ENCODE measurements around the gene TBL1XR1. TPM values are rescaled to one million over a fixed set of nuclear protein-coding genes. Genes with fewer than 3 reads are reported as not detected.

The TBL1XR1 gene
- total RNA-seq, 1 donor from 2014 or later, result 57.1 TPM

GRCh38 chr3:177069514-177070329 is 127.6 kb downstream of the TBL1XR1 start:
- ATAC-seq, result no peak
- DNase-seq (ENCODE audit: low spot score), result no peak

- ATAC-seq, result no peak
- DNase-seq (ENCODE audit: low spot score), result no peak
These were observed 128.3 kb downstream of the TBL1XR1 start for GRCh38 chr3:177068967-177069366.

GRCh38 chr3:177066068-177066467 is 131.2 kb downstream of the TBL1XR1 start:
- peak; percentile 23 for ATAC-seq
- no peak for DNase-seq (ENCODE audit: low spot score)

GRCh38 chr3:177065285-177066033 is 131.8 kb downstream of the TBL1XR1 start:
- DNase-seq (ENCODE audit: low spot score) (no peak), ATAC-seq (peak; percentile 36)

- no peak for ATAC-seq
- no peak for DNase-seq (ENCODE audit: low spot score)
These were observed 135.1 kb downstream of the TBL1XR1 start for GRCh38 chr3:177062052-177062732.

GRCh38 chr3:177061369-177061768 is 135.9 kb downstream of the TBL1XR1 start:
- DNase-seq (ENCODE audit: low spot score) (no peak), ATAC-seq (no peak)

GRCh38 chr3:177060492-177060891 is 136.8 kb downstream of the TBL1XR1 start:
- ATAC-seq (no peak), DNase-seq (ENCODE audit: low spot score) (no peak)

- ATAC-seq, result peak; percentile 44
- DNase-seq (ENCODE audit: low spot score), result no peak
These were observed 138.6 kb downstream of the TBL1XR1 start for GRCh38 chr3:177058648-177059047.

GRCh38 chr3:177057768-177058167 is 139.5 kb downstream of the TBL1XR1 start:
- ATAC-seq (no peak), DNase-seq (ENCODE audit: low spot score) (no peak)

GRCh38 chr3:177056927-177057326 is 140.4 kb downstream of the TBL1XR1 start:
- ATAC-seq, result no peak
- DNase-seq (ENCODE audit: low spot score), result no peak

GRCh38 chr3:177055605-177056571 is 141.4 kb downstream of the TBL1XR1 start:
- no peak for DNase-seq (ENCODE audit: low spot score)
- ATAC-seq, result no peak

- no peak for ATAC-seq
These were observed 144.2 kb downstream of the TBL1XR1 start for GRCh38 chr3:177053107-177053506.

GRCh38 chr3:177051411-177051810 is 145.9 kb downstream of the TBL1XR1 start:
- no peak for DNase-seq (ENCODE audit: low spot score)
- ATAC-seq, result no peak

More at GRCh38 chr3:177053107-177053506, 144.2 kb downstream of the TBL1XR1 start:
- DNase-seq (ENCODE audit: low spot score), result no peak

- no peak for DNase-seq (ENCODE audit: low spot score)
- ATAC-seq, result peak; percentile 82
These were observed 146.6 kb downstream of the TBL1XR1 start for GRCh38 chr3:177050501-177051237.

GRCh38 chr3:177045767-177046166 is 151.5 kb downstream of the TBL1XR1 start:
- DNase-seq (ENCODE audit: low spot score) (no peak), ATAC-seq (no peak)

GRCh38 chr3:177045222-177045621 is 152.1 kb downstream of the TBL1XR1 start:
- no peak for DNase-seq (ENCODE audit: low spot score)
- ATAC-seq, result no peak

- ATAC-seq, result no peak
- DNase-seq (ENCODE audit: low spot score), result no peak
These were observed 155.3 kb downstream of the TBL1XR1 start for GRCh38 chr3:177041730-177042551.

- DNase-seq (ENCODE audit: low spot score), result no peak
- ATAC-seq, result peak; percentile 86
These were observed 156.1 kb downstream of the TBL1XR1 start for GRCh38 chr3:177041021-177041729.

Measured in left lobe of liver (tissue), 2 donors.